ENCODE data around the gene INPP4B.

The INPP4B gene

DNA sequence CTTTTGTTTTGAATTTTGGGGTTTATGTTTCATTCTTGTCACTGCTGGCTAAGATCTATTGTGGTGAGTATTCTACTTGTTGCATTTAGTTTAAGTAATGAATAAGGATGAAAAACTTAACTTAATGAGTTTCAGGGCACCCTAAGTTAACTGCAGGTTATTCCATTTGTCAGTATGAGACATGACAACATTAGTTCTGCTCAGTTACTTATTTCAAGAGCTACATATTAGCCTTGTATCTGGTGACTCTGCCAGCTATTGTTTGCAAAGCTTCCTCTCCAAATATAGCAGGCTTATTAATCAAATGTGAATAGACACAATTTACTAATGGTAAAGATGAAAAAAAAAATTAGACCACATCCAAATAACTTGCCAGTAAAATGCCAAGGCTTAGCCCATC is 642.6 kb downstream of the INPP4B start:
- TF ChIP-seq, protein P1, sequence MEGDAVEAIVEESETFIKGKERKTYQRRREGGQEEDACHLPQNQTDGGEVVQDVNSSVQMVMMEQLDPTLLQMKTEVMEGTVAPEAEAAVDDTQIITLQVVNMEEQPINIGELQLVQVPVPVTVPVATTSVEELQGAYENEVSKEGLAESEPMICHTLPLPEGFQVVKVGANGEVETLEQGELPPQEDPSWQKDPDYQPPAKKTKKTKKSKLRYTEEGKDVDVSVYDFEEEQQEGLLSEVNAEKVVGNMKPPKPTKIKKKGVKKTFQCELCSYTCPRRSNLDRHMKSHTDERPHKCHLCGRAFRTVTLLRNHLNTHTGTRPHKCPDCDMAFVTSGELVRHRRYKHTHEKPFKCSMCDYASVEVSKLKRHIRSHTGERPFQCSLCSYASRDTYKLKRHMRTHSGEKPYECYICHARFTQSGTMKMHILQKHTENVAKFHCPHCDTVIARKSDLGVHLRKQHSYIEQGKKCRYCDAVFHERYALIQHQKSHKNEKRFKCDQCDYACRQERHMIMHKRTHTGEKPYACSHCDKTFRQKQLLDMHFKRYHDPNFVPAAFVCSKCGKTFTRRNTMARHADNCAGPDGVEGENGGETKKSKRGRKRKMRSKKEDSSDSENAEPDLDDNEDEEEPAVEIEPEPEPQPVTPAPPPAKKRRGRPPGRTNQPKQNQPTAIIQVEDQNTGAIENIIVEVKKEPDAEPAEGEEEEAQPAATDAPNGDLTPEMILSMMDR (IDR thresholded peaks at IDR 0.05; ENCODE audit: insufficient read depth, low read depth, low read length, missing control alignments), result no peak
- no peak overlapping the region for H3K4me3 ChIP-seq (ENCODE audit: low read length)
- no peak for DNase-seq (ENCODE audit: low read depth)

DNA sequence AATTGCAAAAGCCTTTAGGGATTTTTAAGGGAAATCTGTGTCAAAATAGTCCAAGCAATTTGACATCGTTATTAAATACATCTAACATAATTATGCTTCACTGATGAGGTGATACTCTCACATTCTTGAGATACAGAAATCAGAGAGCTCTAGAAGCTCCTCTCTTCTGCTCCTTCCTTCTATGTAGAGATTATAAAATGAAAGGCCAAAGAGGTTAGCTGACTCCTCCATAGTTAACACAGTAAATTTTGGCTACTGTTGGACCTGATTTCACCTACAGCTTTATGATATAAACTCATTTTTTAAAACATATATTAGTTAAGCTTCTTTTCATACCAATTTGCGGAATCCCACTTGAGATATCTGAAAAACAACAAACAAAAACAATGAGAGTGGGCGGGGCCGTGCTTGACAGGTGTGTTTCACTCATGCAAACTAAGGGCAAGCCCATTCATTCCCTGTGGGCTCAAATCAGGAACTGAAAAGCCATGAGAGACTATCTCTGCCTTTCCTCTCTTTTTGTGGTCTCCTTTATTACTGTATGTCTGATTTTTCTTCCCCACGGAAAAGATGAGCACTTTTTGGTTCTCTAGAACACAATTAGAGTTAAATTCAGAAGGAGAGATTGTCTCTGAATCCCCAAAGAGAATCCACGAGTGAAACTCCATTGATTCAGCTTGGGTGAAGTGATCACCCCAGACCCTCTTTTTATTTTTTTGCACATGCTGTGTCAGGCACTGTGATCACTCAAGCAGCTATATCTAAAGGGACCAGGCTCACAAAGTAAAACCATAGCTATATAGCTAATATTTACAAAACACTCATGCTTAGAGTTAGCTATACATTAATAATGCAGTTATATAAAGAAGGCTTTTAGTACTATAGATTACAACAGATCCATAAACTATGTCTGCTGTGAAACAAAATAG is 643.4 kb downstream of the INPP4B start:
- DNase-seq (ENCODE audit: low read depth), result no peak
- TF ChIP-seq, protein P1 (IDR thresholded peaks at IDR 0.05; ENCODE audit: insufficient read depth, low read depth, low read length, missing control alignments), result no peak
- H3K4me3 ChIP-seq (ENCODE audit: low read length), result no peak overlapping the region

DNA sequence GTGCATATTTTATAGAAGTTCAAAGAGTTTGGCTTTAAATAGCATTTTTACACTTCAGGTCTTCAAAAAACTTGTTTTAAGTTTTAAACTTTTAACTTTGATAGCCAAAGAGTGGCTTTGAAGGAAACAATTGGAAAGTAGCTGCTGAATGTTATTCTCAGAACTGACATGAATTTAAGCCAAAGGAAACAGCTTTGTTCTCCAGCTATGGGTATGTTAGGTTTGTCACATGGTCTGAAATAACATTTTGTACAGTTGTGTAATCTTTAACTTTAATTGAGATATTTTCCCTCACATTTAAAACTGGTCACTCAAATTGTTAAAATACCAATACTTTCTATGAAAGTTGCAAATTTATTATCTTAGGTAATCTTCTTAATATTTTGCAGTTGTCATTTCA is 645.1 kb downstream of the INPP4B start:
- no peak overlapping the region for H3K4me3 ChIP-seq (ENCODE audit: low read length)
- DNase-seq (ENCODE audit: low read depth), result no peak
- TF ChIP-seq, protein P1 (IDR thresholded peaks at IDR 0.05; ENCODE audit: insufficient read depth, low read depth, low read length, missing control alignments), result no peak

DNA sequence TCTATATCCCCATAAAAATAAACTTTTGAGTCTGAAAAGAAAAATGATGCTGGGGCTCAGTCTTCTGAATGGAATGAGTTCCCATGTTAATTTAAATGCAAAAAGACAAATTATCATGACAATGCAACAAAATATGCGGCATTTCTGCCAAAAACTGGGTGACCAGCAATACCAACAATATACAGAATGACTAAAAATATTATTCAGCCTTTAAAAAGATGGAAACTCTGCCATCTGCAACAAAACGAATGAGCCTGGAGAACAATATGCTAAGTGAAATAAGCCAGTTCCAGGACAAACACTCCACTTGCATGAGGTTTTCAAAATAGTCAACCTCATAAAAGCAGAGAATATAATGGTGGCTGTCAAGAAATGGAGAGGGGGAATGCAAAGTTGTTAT is 651.2 kb downstream of the INPP4B start:
- DNase-seq (ENCODE audit: low read depth), result no peak
- no peak overlapping the region for H3K4me3 ChIP-seq (ENCODE audit: low read length)
- TF ChIP-seq, protein P1 (IDR thresholded peaks at IDR 0.05; ENCODE audit: insufficient read depth, low read depth, low read length, missing control alignments), result no peak

DNA sequence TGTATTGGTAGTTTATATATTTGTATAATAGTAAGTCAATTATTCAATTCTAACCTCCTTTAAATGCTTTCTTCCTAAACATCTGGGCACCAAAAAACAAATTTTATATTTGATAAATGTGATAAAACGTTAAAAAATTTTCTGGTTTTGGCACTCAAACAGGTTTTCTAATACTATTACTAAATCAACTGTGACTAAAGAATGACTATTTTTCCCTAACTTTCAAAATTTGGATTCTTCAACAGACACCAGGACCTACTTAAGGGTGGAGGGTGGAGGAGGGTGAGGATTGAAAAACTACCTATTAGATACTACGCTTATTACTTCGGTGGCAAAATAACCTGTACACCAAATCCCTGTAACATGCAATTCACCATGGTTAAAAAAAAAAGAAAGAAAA is 654.2 kb downstream of the INPP4B start:
- H3K4me3 ChIP-seq (ENCODE audit: low read length), result no peak overlapping the region
- no peak for DNase-seq (ENCODE audit: low read depth)
- TF ChIP-seq, protein P1 (IDR thresholded peaks at IDR 0.05; ENCODE audit: insufficient read depth, low read depth, low read length, missing control alignments), result no peak

DNA sequence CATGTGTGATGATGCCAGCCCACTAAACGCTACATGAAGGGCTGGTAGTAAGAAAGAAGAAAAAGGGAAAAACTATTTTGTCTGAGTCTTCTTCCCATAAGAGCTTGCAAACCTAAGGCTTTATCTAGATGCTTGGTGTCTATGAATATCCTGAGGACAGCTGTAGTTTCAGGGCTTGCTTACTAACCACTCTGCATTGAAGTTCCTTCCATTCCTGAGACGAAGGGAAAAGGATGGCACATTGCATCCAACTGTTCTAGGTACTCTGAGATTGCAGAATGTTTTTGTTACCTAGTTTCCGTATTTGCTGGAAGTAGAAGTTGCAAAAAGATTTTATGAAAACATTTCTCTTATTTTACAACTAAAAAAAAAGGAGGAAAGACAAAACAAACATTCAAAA is 665.1 kb downstream of the INPP4B start:
- no peak for DNase-seq (ENCODE audit: low read depth)
- TF ChIP-seq, protein P1 (IDR thresholded peaks at IDR 0.05; ENCODE audit: insufficient read depth, low read depth, low read length, missing control alignments), result no peak
- no peak overlapping the region for H3K4me3 ChIP-seq (ENCODE audit: low read length)

DNA sequence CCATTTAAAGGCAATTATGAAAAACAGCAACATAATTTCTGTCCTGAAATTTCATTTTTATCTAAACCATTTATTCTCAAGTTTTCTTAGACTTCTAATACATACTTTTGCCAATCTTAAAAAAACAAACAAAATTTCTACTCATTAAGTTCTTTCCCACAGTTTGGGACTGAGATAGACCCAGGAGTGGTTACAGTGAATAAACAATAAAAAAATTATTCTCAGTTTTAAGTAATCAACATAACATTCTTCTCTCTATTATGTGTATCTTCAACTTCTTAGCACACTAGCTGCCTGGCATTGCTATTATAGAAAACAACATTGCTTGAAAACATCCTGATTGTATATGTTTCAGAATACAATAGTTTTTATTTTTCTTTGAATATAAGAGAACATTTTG is 676.9 kb downstream of the INPP4B start:
- H3K4me3 ChIP-seq (ENCODE audit: low read length), result no peak overlapping the region
- TF ChIP-seq, protein P1 (IDR thresholded peaks at IDR 0.05; ENCODE audit: insufficient read depth, low read depth, low read length, missing control alignments), result no peak
- DNase-seq (ENCODE audit: low read depth), result no peak
